ENCODE results near the gene CYP46A1.
A peak's percentile ranks its signal among the peaks of the same experiment; 100 is the strongest.

The CYP46A1 gene

DNA sequence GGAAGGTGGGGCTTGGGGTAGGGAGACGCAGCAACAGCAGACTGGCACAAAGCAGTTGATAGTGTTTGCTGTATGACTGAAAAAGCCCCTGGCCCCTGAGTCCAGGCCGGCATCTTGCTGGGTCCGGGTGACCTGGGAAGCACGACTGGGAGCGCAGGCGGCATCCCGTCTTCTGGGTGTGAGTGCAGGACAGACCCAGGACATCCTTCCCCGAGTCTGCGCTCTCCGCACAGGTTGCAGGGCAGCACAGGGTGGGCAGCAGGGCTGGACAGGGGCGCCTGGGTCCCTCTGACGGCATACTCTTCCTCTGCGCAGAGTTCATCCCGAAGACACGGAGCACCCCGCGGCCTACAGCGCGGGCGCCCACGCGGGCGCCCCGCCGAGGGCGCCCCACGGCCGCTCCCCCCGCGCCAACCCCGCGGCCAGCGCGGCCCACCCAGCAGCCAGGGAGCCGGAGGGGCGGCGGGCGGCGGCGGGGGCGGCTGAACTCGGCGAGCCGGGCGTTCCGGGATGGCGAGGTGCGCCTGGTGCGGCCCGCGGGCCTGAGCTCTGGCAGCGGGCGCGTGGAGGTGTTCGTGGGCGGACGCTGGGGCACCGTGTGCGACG lies 9.2 kb upstream of the CYP46A1 start:
- no peak for DNase-seq

DNA sequence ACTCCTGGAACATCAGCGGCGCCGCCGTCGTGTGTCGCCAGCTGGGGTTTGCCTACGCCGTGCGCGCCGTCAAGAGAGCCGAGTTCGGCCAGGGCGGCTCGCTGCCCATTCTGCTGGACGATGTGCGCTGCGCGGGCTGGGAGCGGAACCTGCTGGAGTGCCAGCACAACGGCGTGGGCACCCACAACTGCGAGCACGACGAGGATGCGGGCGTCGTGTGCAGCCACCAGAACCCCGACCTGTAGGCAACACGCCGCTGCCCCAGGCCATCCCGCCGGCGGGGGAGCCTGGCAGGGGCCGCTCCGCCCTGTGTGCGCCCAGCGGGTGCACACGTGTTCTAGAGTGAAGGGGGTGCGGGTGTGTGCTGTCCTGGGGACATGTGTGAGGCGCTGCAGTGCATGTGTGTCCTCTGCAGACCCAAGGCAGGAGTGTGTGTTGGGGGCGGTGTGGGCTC lies 8.7 kb upstream of the CYP46A1 start:
- DNase-seq, result no peak

DNA sequence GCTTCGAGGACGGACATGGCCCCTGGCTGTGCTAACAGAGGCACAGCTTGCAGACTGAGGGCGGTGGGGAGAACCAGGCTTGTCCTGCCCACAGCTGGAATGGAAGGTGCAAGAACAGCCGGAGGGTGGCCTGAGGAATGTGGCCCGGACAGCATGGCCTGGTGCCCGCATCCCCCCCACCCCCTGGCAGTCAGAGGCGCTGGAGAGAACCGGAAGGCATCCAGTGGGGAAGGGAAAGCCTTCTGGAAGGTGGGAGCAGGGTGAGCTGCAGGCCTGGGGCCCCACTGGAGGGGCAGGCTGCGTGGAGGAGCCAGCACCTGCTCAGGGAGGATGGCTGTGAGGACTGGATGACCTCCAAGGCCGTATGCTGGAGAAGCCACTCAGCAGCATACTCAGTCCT lies 8.1 kb upstream of the CYP46A1 start:
- DNase-seq, result no peak

DNA sequence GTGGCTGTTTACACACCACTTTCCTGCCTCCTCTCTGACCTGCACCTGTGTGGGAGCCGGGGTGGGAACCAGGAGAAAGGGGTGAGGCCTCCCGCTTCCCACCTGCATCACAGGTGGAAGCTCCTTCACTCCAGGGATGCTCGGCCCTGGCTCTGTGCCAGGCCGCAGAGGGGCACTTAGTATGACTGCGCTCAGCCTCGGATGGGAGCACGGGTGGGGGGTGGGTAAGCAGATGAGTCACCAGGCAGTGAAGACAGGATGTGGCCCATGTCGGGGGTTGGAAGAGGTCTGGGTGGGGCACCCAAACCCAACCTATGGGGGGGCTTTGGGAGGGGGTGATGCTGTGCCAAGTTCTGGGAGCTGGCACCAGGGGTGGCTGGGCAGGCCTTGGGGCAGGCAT lies 7.4 kb upstream of the CYP46A1 start:
- DNase-seq, result no peak

DNA sequence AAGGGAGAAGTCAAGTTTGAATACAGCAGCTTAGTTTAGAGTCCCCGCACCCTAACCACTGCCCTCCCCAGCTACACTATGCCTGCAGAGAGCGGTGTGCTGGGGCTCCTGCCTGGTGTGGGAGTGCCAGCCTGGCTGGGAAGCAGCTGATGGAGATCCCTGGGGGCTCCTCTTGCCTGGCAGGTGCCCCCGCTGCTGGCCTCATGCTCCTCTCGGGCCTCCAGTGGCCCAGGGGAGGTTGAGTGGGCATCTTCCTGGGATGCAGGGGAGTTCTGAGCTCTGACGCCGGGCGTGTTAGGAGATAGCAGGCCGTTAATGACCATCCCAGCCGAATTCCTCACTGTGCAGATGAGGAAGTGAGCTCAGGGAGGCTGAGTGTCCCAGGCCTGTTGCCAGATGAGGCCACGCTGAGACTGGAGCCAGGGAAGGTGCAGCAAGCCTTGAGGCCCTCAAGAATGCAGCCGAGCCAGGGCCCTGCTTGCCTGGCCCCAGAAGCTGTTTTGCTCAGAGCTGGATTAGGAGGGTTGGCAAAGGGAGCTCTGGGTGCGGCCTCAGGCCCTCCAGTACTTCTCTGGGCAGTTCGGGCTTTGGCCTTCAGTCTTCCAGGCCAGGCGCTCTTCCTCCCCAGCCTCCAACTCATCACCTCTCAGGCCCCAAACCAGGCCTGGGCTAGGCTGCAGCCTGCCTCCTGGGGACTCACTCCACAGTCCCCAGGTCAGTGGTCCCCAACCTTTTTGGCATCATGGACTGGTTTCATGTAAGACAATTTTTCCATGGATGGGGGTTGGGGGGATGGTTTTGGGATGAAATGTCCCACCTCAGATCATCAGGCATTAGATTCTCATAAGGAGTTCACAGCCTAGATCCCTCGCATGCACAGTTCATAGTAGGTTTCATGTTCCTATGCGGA lies 6.6 kb upstream of the CYP46A1 start:
- no peak for DNase-seq

DNA sequence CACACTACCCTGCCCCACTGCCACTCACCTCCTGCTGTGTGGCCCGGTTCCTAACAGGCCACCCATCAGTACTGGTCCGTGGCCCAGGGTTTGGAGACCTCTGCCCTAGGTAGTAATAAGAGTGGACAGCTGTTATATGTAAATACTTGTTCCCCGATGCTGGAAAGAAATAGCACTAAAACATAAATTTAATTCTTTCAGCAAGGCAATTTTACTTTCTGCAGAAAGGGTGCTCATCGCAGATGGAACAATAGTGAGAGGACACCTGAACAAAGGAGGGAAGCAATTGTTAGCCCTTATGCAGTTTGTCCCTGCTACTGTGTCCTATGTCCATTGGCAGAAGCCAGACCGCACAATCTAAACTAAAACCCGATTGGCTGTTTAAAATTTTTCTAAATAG lies 5.9 kb upstream of the CYP46A1 start:
- no peak for DNase-seq

DNA sequence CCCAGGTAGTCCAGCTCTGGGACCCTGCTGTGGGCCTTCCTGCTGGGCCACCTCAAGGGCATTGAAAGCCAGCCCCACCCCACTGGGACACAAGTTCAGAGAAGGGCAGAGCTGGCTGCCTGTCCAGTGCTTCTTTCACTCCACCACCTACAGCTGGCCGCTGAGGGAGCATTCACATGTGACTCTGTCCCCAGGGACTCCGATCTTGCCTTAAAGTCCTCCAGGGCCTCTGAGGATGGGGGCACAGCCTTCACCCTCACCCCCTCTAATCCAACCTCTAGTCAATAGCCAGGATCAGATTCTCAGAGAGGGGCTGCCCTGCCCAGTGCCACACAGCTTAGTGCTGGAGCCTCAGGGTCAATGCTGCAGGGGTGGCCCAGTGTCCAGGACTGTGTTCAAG lies 5.0 kb upstream of the CYP46A1 start:
- no peak for DNase-seq

DNA sequence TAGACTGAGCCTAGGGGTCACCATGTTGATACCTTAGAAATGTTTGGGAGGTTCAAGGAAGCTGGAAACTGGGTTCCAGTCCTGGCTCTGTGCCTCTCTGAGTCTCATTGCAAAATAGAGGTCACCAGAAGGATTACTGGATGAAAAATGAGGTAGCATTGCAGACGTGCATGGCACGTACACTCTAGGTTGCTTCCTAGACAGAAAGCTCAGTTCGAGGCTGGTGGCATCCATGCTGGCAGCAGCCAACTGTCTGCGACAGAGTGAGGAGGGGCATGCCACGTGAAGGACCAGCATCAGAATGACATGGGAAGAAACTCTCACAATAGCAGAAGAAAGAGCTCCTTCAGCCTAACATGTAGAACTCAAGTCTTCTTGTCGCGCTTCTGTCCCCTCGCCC lies 4.6 kb upstream of the CYP46A1 start:
- DNase-seq, result no peak

DNA sequence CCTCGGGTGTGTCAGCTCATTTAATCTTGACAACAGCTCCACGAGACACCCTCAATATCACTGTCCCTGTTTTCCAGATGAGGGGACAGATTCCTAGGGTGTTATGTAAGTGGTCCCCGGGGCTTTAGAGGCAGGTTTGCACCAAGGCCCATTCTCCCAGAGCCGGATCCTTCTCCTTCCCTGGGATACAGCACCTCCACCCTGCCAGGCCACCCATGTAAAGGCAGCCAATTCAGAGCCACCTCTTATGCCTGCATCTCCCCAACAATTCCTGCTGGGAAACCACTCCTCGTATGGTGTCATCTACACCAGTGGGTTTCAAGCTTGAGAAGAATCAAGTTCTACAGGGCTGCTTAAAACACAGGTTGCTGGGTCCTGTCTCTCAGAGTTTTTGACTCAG lies 4.1 kb upstream of the CYP46A1 start:
- DNase-seq, result no peak

DNA sequence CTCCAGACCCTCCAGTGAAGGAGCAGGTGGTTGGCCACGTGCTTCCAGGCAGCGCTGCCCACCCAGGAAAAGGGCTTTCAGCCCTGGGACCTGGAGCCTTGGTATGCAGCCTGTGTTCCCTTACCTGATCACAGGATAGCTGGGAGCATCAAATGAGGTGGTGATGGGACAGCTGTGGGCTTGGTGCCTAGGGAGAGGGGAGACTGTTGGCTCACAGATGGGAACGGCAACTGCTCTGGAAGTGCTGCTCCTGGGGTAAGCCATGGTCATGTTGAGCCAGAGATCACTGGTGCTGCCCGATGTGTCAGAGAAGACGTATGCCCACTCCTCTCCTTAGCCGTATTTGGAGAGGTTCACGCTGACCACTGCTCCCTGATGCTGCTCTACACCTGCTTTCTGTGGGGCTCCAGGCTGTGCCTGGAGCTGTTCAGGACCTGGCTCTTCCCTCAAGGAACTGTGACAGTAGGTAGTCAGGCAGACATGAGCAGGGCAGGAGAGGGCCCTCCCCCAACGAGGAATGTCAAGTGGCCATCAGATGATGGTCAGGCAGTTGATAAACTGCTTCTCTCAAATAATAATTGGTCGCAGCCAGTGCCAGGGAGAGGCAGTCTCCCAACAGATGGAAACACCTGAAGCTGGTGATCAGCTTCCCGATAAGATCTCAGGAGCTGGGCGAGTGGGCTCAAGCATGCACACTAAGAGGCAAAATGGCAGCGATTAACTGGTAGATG lies 2.8 kb upstream of the CYP46A1 start:
- no peak for DNase-seq

DNA sequence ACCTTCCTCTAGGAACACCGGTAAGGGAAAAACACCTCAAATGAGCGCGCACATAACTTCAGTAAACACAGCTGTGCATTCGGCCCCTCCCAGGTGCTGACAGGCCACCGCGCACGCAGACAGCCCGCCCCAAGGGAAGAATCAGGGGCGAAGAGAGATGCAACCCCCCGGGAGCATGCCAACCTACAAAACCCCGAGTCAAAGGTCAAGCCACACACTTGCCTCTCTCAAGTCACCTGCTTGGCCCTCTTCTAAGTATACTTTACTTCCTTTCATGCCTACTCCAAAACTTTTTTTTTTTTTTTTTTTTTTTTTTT lies 2.3 kb upstream of the CYP46A1 start:
- no peak for DNase-seq

DNA sequence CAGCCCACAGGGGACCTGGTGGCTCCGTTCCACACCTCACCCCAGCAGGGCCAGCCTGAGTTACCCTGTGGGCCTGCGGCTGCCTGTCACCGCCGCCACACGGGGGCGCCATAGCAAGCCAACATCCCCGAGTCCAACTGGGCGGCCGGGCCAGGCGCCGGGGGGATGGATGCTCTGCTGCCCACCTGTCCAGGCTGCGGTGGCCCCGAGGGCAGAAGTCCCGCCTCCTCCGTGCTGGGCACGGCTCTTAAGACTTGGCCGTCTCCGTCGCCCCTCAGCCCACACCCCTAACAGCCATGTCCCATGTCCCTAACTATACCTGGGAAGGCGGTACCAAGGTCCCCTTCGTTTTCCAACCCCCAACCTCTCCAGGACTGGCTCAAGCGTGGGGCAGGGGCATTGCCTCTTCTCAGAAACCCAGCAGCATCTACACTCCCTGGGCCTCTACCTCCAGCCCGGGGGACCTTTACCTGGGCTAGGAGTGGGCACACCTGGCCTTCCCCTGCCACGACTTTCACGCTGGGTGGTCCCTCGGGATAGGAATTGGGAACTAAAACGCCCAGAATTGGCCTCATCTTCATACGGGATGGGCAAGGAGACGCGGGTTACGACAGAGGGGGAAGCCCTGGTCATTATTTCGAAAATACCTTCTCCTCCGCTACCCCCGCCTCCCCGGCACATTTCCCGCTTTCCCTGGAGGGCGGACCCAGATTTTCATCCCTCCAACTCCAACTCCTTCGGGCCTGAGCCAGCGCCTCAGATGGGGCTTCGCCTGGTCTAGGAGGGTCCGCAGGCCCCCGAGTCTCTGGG lies 1.1 kb upstream of the CYP46A1 start:
- peak; percentile 89 for DNase-seq

DNA sequence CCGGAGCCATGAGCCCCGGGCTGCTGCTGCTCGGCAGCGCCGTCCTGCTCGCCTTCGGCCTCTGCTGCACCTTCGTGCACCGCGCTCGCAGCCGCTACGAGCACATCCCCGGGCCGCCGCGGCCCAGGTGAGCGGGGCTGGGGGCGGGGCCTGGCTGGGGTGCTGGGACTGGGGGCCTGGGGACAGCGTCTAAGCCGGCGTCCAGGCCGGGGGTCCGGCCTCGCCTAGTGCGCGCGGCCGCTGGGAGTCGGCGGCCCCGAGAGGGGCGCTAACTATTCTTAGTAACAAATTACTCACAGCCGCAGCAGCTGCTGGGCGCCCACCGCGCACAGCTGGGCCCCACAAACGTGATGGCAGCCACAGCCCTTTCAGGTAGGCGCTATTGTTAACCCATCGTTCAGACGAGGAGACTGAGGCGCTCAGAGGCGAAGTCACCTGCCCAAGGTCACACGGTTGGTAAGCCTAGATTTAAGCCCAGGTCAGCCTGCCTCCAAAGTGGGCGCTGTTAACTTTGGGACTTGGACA lies 374 bp downstream of the CYP46A1 start:
- DNase-seq, result no peak

DNA sequence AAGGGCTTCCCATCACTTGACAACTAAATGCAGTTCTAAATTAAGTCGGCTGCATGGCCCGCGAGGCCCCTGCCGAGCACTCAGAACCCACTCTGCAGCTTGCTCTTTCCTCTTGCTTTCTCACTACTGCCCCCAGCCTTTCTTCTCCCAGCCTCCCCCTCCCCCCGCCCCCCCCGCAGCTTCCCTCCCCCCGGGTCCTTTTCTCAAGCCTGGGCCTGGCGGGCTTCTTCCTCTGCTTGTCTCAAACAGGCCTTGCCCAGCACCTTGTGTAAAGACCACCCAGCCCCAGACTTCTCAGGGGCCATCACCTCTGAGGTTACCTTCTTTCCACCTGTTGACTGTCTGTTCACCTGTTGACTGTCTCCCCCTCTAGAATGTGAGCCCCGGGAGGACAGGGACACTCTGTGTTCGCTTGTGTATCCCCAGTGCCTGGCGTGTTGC lies 1.1 kb downstream of the CYP46A1 start:
- no peak for DNase-seq

DNA sequence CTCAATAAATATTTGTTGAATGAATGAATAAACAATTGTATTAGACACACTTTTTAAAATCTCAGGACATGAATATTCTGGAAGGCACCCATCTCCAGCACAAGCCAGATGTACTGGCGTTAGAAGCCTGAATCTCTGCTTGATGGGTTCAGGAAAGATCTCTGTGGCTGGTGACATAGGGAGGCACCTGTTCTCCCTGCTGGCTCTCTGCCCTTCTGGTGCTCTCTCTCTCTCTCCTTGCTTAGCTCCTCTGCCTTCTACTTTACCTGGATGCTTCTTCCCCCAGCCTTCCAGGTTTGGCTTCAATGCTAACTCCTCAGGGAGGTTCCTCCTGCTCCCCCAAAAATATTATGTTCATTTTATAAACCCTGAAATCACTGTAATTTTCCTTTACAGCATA lies 1.5 kb downstream of the CYP46A1 start:
- no peak for DNase-seq

DNA sequence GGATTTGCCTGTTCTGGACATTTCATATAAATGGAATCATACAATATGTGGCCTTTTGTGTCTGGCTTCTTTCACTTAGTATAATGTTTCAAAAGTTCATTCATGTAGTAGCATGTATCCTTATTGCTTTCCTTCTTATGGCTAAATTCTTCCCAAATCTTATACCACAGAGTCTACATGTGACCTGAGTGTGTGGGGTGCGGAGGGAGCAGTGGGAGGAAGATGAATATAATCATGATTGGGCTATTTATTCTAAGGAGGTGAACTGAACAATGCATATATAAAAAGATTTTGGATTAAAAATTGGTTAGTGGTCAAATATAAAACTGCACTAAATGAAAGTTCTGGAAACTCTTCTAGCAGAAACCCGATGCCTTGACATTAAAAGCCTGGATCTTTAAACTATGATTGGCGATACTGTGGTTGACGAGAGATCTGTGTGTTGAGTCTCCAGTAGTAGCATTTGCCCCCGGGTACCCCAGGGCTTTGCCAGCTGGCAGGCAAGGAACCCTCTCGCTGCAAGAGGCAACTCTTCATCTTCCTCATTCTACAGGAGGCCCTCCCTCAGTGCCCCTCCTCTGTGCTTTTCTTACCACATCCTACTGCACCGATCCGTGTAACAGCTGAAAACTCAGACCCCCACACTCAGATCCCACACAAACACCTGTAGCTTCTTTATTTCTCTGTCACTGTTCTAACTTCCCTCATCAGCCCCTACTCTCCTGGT lies 2.6 kb downstream of the CYP46A1 start:
- DNase-seq, result no peak

DNA sequence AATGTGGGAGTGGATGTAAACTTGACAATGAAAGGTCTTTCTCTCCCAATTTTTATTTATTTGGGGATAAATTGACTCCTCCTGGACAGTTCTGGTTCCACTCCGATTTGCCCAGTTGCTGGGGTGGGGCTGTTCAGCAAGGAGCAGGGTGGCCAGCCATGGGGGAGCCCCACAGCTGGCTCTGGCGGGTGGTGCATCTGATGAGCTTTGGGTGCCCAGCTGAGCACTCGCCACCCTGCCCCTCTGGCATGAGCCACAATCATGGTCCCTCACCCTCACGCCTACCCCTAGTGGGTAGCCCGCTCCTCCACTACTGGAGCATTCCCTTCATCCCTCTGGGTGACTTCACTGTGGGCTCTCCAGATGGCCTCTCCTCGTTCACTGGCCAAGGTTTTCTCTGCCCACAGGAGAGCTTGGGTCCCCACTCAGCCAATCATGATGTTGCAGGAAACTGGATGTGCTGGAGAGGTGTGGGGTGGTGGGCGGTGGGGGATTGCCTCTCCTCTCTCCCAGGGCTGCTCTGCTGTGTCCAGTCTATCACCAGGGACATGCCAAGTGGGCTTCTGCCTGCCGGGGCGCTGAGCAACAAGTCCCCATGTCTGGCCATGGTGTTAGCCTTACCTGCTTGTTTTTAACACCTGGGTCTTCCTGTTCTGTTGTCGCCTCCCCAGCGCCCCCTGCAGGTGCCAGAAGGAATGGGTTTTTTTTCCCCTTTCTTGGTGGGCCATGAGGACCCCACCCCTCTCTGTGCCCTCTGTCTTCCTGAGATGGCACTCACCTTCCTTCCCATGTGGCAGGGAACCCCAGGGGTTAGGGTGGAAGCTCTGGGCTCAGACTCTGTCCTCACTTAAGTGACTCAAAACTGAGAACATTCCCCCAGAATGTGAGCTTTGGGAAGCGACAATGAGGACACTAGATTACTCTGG lies 3.4 kb downstream of the CYP46A1 start:
- DNase-seq, result peak; percentile 44

DNA sequence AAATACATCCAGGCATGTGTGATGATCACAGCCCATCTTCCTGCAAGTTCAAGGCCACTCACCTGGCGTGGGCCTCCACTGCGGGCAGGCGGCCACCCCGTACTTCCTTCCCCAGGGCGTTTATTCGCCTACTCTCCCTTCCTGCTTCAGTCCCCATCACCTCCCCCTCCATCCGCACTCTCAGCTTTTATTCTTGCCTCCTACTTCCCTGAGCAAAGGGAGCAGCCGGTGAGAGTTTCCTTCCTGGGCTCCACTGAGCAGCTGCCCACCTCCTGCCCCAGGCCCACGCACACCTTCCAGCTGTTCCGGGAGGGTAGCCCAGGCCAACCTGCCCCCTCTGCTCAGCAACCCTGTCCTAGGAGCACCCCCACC lies 4.1 kb downstream of the CYP46A1 start:
- DNase-seq, result no peak

DNA sequence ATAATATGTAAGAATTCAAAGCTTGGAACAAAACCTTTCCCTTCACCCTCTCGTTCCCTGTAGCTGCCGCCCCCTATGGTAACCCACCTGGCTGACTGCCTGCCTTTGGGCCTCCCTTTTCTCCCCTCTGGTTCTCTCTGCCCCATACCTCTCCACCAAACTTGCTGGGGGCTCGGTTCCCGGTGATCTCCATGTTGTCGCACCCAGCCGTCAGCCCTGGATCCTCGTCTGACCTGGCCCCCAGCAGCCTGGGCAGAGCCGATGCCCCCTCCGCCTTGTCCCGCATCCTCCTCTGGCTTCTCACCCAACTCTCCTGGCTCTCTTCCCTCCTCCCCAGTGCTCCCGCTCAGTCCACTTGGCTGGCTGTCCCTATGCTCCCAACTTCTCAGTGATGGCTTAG lies 4.5 kb downstream of the CYP46A1 start:
- no peak for DNase-seq

DNA sequence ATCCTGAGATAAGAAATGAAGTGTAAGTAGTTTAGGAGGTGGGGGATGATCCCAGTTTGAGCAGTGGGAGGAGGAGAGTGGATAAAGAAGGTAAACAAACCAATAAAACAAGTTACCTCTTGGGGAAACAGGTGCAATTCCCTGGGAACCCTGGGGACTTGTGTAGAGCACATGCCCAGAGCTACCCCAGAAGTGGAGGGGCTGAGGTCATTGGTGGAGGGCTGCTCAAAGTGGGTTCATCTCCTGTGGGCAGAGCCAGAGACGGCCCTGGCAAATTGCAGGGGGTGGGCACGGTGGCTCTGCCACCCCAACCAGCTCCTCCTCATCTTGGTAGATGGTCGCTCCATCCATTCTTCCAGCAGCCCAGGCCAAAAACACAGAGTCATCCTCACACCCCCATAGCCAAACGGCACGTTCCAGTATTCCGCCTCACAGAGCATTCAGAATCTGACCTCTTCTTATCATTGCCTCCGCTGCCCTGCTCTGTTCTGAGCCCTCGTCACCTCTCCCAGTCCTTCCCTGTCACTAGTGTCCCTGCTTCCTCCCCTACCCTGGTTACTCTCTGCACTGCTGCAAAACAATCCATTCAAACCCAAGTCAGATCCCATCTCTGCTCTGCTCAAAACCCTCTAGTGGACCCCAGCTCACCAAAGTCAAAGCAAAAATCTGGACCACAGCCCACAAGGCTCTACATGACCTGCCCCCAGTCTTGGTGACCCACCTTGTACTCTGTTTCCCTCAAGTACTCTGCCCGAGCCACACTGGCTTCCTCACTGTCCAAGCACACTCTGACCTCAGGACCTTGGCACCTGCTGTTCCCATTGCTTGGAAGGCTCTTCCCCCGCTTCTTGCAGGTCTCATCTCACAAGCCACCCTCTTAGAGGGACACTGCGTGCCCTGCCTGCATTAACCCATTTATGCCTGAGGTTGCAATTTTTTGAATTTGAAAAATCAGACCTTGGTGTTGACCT lies 5.5 kb downstream of the CYP46A1 start:
- no peak for DNase-seq
